Neuronal stem cell (in vitro differentiated cells): ENCODE results near the gene SLX4IP.

Experiments
- DNase-seq: peaks from one replicate; pipeline ENCODE4 v3.0.0-alpha.2; 2013; ENCODE audit warnings: low spot score
- H2AFZ ChIP-seq: one replicate; pipeline ENCODE4 v1.6.1; 2013; ENCODE audit warnings: mild to moderate bottlenecking, low read length, inconsistent platforms
- H2AK5ac ChIP-seq: 2 replicates; pipeline ENCODE4 v1.6.1; 2013; ENCODE audit warnings: low read depth, mild to moderate bottlenecking, inconsistent platforms, low read length, moderate library complexity, mixed read lengths
- H2BK120ac ChIP-seq: 2 replicates; pipeline ENCODE4 v1.6.1; 2013; ENCODE audit warnings: low read depth, mild to moderate bottlenecking, inconsistent platforms, low read length, moderate library complexity, mixed read lengths
- H2BK12ac ChIP-seq: one replicate; pipeline ENCODE4 v1.6.1; 2013; ENCODE audit warnings: low read length, inconsistent platforms
- H2BK15ac ChIP-seq: 2 replicates; pipeline ENCODE4 v1.6.1; 2013; ENCODE audit warnings: mild to moderate bottlenecking, low read length, inconsistent platforms, mixed read lengths
- H2BK5ac ChIP-seq: one replicate; pipeline ENCODE4 v1.6.1; 2013; ENCODE audit warnings: inconsistent platforms, mild to moderate bottlenecking, low read length, moderate library complexity
- H3K14ac ChIP-seq: one replicate; pipeline ENCODE4 v1.6.1; 2013; ENCODE audit warnings: low read length, inconsistent platforms
- H3K18ac ChIP-seq: 2 replicates; pipeline ENCODE4 v1.6.1; 2013; ENCODE audit warnings: low read length, inconsistent platforms
- H3K23ac ChIP-seq: 2 replicates; pipeline ENCODE4 v1.6.1; 2013; ENCODE audit warnings: low read depth, mild to moderate bottlenecking, mixed read lengths, low read length, inconsistent platforms; ENCODE audit not compliant: poor library complexity
- H3K27ac ChIP-seq: replicated peaks from 3 replicates; pipeline ENCODE4 v1.5.1; 2013; ENCODE audit warnings: low read length, inconsistent platforms
- H3K27me3 ChIP-seq, 3 experiments: 2 replicates each; pipeline ENCODE4 v1.6.1; 2013; ENCODE audit warnings: low read length in 3 of 3, mild to moderate bottlenecking in 2 of 3, inconsistent platforms in 1 of 3, low read depth in 1 of 3, mixed read lengths in 1 of 3, moderate library complexity in 1 of 3; ENCODE audit not compliant: control insufficient read depth in 3 of 3, insufficient read depth in 3 of 3
- H3K36me3 ChIP-seq, 2 donors: replicated peaks in 1 of 2; 2 replicates each; pipeline ENCODE4 v1.6.1; 2013; ENCODE audit warnings: low read length in 2 of 2; ENCODE audit not compliant: control insufficient read depth in 2 of 2, insufficient read depth in 2 of 2
- H3K4ac ChIP-seq: 2 replicates; pipeline ENCODE4 v1.6.1; 2013; ENCODE audit warnings: inconsistent platforms, mild to moderate bottlenecking, low read length, moderate library complexity
- H3K4me1 ChIP-seq, 2 donors: 1 replicate in 1 of 2; 2 replicates in 1 of 2; pipeline ENCODE4 v1.6.1; 2013; ENCODE audit warnings: low read length in 2 of 2, low read depth in 1 of 2; ENCODE audit not compliant: control insufficient read depth in 2 of 2, insufficient read depth in 1 of 2
- H3K4me2 ChIP-seq: one replicate; pipeline ENCODE4 v1.6.1; 2013; ENCODE audit warnings: mild to moderate bottlenecking, low read length, inconsistent platforms; ENCODE audit not compliant: insufficient read depth, poor library complexity, severe bottlenecking
- H3K4me3 ChIP-seq, 2 donors: 2 replicates each; pipeline ENCODE4 v1.5.1; 2013; ENCODE audit warnings: low read length in 2 of 2, mild to moderate bottlenecking in 2 of 2, inconsistent platforms in 1 of 2, moderate library complexity in 1 of 2
- H3K79me1 ChIP-seq: one replicate; pipeline ENCODE4 v1.6.1; 2013; ENCODE audit warnings: low read depth, mild to moderate bottlenecking, inconsistent platforms, low read length, moderate library complexity
- H3K9ac ChIP-seq: one replicate; pipeline ENCODE4 v1.6.1; 2013; ENCODE audit warnings: mild to moderate bottlenecking, low read depth, low read length, inconsistent platforms; ENCODE audit not compliant: poor library complexity
- H3K9me3 ChIP-seq, 2 donors: replicated peaks in 1 of 2; 2 replicates each; pipeline versions ENCODE3 to v1.6.1; 2013; ENCODE audit warnings: low read length in 2 of 2, mild to moderate bottlenecking in 2 of 2, inconsistent platforms in 1 of 2, low read depth in 1 of 2, mixed read lengths in 1 of 2, moderate library complexity in 1 of 2; ENCODE audit not compliant: control insufficient read depth in 2 of 2, insufficient read depth in 1 of 2
- H4K8ac ChIP-seq: one replicate; pipeline ENCODE4 v1.6.1; 2013; ENCODE audit warnings: low read depth, mild to moderate bottlenecking, inconsistent platforms, low read length, moderate library complexity
- H4K91ac ChIP-seq: one replicate; pipeline ENCODE4 v1.6.1; 2013; ENCODE audit warnings: low read length, low read depth, mild to moderate bottlenecking, inconsistent platforms; ENCODE audit not compliant: poor library complexity
- WGBS, 2 donors: extraction: QIAGEN DNeasy Blood & Tissue Kit; methylation state at CpG; one replicate each; pipeline ENCODE4 v1.1.7; 2013; ENCODE audit warnings: missing lambda C conversion rate in 2 of 2, mixed read lengths in 1 of 2; ENCODE audit not compliant: insufficient read length in 2 of 2, insufficient replicate concordance in 1 of 2; ENCODE audit errors: extremely low coverage in 2 of 2; 5-methylcytosine and 5-hydroxymethylcytosine counted together

Gene SLX4IP

DNA sequence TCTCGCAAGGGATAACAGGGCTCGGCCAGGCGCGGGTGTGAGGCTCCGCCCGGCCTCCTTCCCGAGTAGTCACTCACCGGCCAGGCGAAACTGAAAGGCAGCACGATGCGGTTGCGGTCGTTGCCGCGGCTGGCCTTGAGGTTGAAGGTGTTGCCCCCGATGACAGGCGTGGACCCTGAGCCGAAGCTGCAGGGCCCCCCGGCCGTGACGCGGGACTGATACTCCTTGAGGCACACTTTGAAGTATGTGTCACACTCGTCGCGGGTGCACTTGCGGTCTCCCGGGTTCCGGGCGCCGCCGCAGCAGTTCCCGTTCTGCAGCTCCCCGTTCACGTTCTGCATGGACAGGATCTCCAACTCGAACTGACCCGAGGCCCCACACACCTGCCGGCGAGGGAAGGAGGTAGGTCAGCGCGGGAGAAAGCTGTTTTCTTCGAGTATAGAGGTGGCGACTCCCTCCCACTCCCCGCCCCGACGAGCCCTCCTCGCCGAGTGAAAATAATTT, 237.6 kb downstream of the SLX4IP start:
- H4K91ac ChIP-seq, result peak overlapping the region; percentile 17
- H2AFZ ChIP-seq, result peak overlapping the region; percentile 98
- peak overlapping the region; percentile 99 for H3K14ac ChIP-seq
- H3K27ac ChIP-seq, result peak overlapping the region; percentile 81
- H3K9ac ChIP-seq, result peak overlapping the region; percentile 99
- H2BK5ac ChIP-seq, result peak overlapping the region; percentile 99
- peak overlapping the region; percentile 4 for H3K4ac ChIP-seq
- H3K79me1 ChIP-seq, result peaks cover 16% of the 10 kb centered on the region
- no CpG with 5 or more reads among the region's 47 CpGs for WGBS, 2 donors
- H2BK120ac ChIP-seq, result no peak overlapping the region
- no peak overlapping the region for H4K8ac ChIP-seq
- peak overlapping the region; percentile 80 for H2BK15ac ChIP-seq
- no peak for DNase-seq
- H3K4me3 ChIP-seq, result peak overlapping the region; percentile 83 to 99
- peak overlapping the region; percentile 100 for H3K18ac ChIP-seq
- H3K9me3 ChIP-seq, result no peaks in the 10 kb centered on the region
- peak overlapping the region; percentile 91 for H2AK5ac ChIP-seq
- no peaks in the 10 kb centered on the region for H3K27me3 ChIP-seq
- H2BK12ac ChIP-seq, result no peak overlapping the region
- H3K4me2 ChIP-seq, result peak overlapping the region; percentile 95
- peak overlapping the region; percentile 87 for H3K23ac ChIP-seq
- H3K36me3 ChIP-seq, result peaks cover 14 to 26% of the 10 kb centered on the region in 2 donors
- H3K4me1 ChIP-seq, result peaks cover 22 to 36% of the 10 kb centered on the region in 2 donors

DNA sequence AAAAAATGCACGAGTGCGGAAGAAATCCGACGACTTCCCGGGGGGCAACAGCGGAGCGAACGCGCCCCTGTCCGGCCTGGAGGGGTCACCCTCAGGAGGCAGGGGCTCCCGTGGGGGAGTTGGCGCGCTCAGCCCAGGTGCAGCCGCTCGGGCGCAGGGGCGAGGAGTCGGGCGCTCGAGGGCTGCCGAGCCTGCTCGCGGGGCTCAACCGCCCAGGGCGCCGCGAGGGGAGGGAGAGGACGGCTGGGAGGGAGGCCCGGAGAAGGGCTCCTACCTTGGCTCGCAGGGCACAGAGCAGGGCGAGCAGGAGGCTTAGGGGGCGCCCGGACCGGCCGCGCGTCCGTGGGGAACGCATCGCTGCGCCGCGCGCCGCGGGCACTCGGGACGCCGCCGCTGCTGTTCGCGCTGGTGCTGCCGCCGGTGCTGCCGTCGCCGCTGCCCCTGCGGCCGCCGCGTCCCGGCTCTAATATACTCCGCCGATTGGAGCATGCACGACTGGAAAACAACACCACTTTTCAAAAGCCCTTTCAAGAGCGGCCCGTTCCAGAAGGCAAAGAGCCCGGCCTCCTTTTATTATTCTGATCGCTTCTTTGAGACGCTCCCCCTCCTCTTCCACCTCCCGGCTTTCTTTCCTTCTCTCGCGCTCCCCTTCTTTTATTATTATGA, 238.2 kb downstream of the SLX4IP start:
- peak overlapping the region; percentile 81 for H3K27ac ChIP-seq
- H4K91ac ChIP-seq, result no peak overlapping the region
- peak overlapping the region; percentile 98 for H2AFZ ChIP-seq
- H2BK15ac ChIP-seq, result peak overlapping the region; percentile 88
- peak overlapping the region; percentile 95 for H3K4me2 ChIP-seq
- H3K79me1 ChIP-seq, result peaks cover 16% of the 10 kb centered on the region
- H4K8ac ChIP-seq, result peak overlapping the region; percentile 56
- WGBS, 2 donors, result no CpG with 5 or more reads among the region's 73 CpGs
- H3K9me3 ChIP-seq, result no peaks in the 10 kb centered on the region
- peak overlapping the region; percentile 93 for H3K4ac ChIP-seq
- peaks cover 10 to 24% of the 10 kb centered on the region in 2 donors for H3K36me3 ChIP-seq
- H3K18ac ChIP-seq, result peak overlapping the region; percentile 100
- no peaks in the 10 kb centered on the region for H3K27me3 ChIP-seq
- peak overlapping the region; percentile 63 for H3K23ac ChIP-seq
- H3K9ac ChIP-seq, result peak overlapping the region; percentile 99
- no peak for DNase-seq
- peak overlapping the region; percentile 83 to 99 for H3K4me3 ChIP-seq
- H3K4me1 ChIP-seq, result peaks cover 20 to 33% of the 10 kb centered on the region in 2 donors
- H2BK5ac ChIP-seq, result peak overlapping the region; percentile 99
- peak overlapping the region; percentile 91 for H3K14ac ChIP-seq
- H2BK120ac ChIP-seq, result peak overlapping the region; percentile 95
- H2BK12ac ChIP-seq, result peak overlapping the region; percentile 64
- H2AK5ac ChIP-seq, result peak overlapping the region; percentile 91

DNA sequence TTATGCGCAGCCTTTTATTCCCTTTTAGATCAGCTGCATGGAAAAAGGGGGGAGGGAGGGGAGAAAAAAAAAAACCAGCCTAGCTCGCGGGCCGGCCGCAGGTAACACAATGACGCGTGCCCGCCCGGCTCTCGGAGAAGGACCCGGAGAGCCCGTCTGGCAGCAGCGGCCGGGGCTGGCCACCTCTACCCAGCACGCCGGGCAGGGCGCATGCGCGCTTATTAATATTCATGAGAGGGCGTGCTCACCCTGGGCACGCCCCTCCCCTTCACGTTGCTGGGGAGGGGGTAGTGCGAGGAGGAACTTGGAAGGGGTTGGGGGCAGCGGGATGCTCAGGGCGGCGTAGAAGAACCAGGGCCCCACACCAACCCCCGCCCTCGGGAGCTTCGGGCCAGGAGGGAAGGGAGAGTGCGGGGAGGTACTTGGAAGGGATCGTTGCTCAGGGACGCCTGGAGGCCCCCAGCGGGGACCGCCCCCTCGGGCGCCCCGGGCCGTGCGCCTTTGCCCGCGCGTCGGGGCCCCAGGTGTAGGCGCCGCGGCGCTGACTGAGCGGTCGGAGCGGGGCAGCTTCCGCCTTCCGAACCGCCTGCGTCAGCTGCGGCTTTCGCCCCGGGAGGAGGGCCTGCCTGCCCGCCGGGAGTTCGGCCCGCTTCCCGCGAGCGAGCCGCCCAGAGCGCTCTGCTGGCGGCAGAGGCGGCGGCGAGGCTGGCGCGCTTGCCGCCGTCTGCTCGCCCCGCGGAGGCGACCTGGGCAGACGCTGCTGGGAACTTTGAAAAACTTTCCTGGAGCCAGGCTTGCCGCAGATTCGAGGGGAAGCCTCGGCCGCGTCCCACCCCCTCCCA, 239.0 kb downstream of the SLX4IP start, which contains the start of gene JAG1:
Gene JAG1 (minus strand): TSS at position 158 of the 842 bp plus-strand sequence. CDS start 469 bp downstream, outside the sequence.
- H2AK5ac ChIP-seq, result peak within 1 kb of the TSS; percentile 91
- H2BK12ac ChIP-seq, result peak within 1 kb of the TSS; percentile 64
- peak within 1 kb of the TSS; percentile 83 to 99 for H3K4me3 ChIP-seq
- peak within 1 kb of the TSS; percentile 95 for H3K4me2 ChIP-seq
- H3K79me1 ChIP-seq, result peaks cover 16% of the 10 kb centered on the region
- H3K9me3 ChIP-seq, result no peaks in the 10 kb centered on the region
- H3K23ac ChIP-seq, result peak within 1 kb of the TSS; percentile 87
- H2BK120ac ChIP-seq, result peak within 1 kb of the TSS; percentile 95
- H3K4me1 ChIP-seq, result peaks cover 16 to 26% of the 10 kb centered on the region in 2 donors
- no peaks in the 10 kb centered on the region for H3K27me3 ChIP-seq
- H3K27ac ChIP-seq, result peak within 1 kb of the TSS; percentile 88
- peak within 1 kb of the TSS; percentile 99 for H3K9ac ChIP-seq
- WGBS, 2 donors, result no CpG with 5 or more reads among the region's 84 CpGs
- peak within 1 kb of the TSS; percentile 93 for H3K4ac ChIP-seq
- peak within 1 kb of the TSS; percentile 56 for H4K8ac ChIP-seq
- peaks cover 2 to 22% of the 10 kb centered on the region in 2 donors for H3K36me3 ChIP-seq
- H2AFZ ChIP-seq, result peak within 1 kb of the TSS; percentile 98
- DNase-seq, result peak; percentile 96
- peak within 1 kb of the TSS; percentile 99 for H3K14ac ChIP-seq
- no peak within 1 kb of the TSS for H4K91ac ChIP-seq
- H3K18ac ChIP-seq, result peak within 1 kb of the TSS; percentile 100
- peak within 1 kb of the TSS; percentile 99 for H2BK5ac ChIP-seq
- peak within 1 kb of the TSS; percentile 88 for H2BK15ac ChIP-seq
